BLaER1 treated with 17β-estradiol and CSF1 and Interleukin-3, amounts not matched to agents 10 nM and 100 nM (cell line): Measurements from ENCODE around the gene PPP1R3E.
A peak's percentile ranks its signal among the peaks of the same experiment; 100 is the strongest.
"Not testable (repeated sequence)": the region's sequence is repeated elsewhere in the genome, so short reads cannot be mapped to it uniquely, and the experiment has no call there.

Experiments
- H3K27ac ChIP-seq, 11 experiments: shearing (Covaris generic); formaldehyde crosslinking; 2 replicates each; pipeline ENCODE4 v1.8.1; 2022
- H3K27me3 ChIP-seq, 11 experiments: shearing (Covaris generic); formaldehyde crosslinking; 2 replicates each; pipeline ENCODE4 v1.8.1; 2022
- H3K36me3 ChIP-seq, 11 experiments: shearing (Covaris generic); formaldehyde crosslinking; 2 replicates each; pipeline ENCODE4 v1.8.1; 2022
- H3K4me1 ChIP-seq, 10 experiments: shearing (Covaris generic); formaldehyde crosslinking; 2 replicates each; pipeline ENCODE4 v1.8.1; 2022
- H3K4me2 ChIP-seq, 11 experiments: shearing (Covaris generic); formaldehyde crosslinking; 2 replicates each; pipeline ENCODE4 v1.8.1; 2022
- H3K4me3 ChIP-seq, 10 experiments: shearing (Covaris generic); formaldehyde crosslinking; 2 replicates each; pipeline ENCODE4 v1.8.1; 2022
- H3K9ac ChIP-seq, 11 experiments: shearing (Covaris generic); formaldehyde crosslinking; 2 replicates each; pipeline ENCODE4 v1.8.1; 2022
- H3K9me3 ChIP-seq, 11 experiments: shearing (Covaris generic); formaldehyde crosslinking; replicated peaks in 1 of 11; 2 replicates each; pipeline ENCODE4 v1.8.1; 2022
- H4K20me1 ChIP-seq, 11 experiments: shearing (Covaris generic); formaldehyde crosslinking; 2 replicates each; pipeline ENCODE4 v1.8.1; 2022
- Cebpa-rat ChIP-seq, 11 experiments: shearing (Covaris generic); IDR thresholded peaks; 2 replicates each; pipeline ENCODE4 v1.8.1; 2022

The PPP1R3E gene

DNA sequence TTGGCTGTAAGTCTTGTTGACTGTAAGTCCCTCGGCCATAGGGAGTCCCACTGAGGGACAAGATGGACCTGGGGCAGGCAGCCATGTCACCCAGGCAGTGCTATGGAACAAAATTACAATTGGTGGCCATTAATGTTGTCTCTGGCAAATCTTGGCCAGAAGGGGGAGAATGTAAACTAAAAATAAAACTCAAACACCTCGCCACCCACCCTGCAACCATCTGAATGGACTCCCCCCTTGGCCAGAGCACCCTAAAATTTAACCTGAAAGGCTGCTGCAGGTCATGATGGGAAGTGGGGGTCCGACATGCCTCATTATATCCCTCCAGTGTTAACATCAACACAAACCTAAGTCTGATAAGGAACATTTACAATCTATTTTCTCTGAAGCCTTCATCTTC, 41.8 kb upstream of the PPP1R3E start:
- no peak overlapping the region for H3K4me2 ChIP-seq
- no peak for TF ChIP-seq Cebpa-rat (IDR thresholded peaks at IDR 0.05)
- H3K36me3 ChIP-seq: no peaks in the 10 kb centered on the region
- peaks cover 23 to 36% (median 25%) of the 10 kb centered on the region in 11 experiments for H3K9me3 ChIP-seq
- H3K4me1 ChIP-seq: no peaks in the 10 kb centered on the region
- no peaks in the 10 kb centered on the region; a peak in 1 of 22 replicates for H4K20me1 ChIP-seq
- no peak overlapping the region for H3K9ac ChIP-seq
- no peak overlapping the region for H3K4me3 ChIP-seq
- no peak overlapping the region for H3K27ac ChIP-seq
- no peaks in the 10 kb centered on the region for H3K27me3 ChIP-seq

GRCh38 chr14:23339506-23340268, 37.0 kb upstream of the PPP1R3E start:
- Histone ChIP-seq H3K4me1 (no peaks in the 10 kb centered on the region), H3K4me2 (no peak overlapping the region), H4K20me1 (no peaks in the 10 kb centered on the region), H3K4me3 (no peak overlapping the region), H3K36me3 (no peaks in the 10 kb centered on the region), H3K27ac (no peak overlapping the region), H3K9ac (no peak overlapping the region), H3K9me3 (peaks cover 33 to 54% (median 49%) of the 10 kb centered on the region in 11 experiments), H3K27me3 (no peaks in the 10 kb centered on the region)
- TF ChIP-seq Cebpa-rat (IDR thresholded peaks at IDR 0.05): no peak

GRCh38 chr14:23335623-23336022, 33.0 kb upstream of the PPP1R3E start:
- no peak for TF ChIP-seq Cebpa-rat (IDR thresholded peaks at IDR 0.05)
- no peak overlapping the region for H3K4me3 ChIP-seq
- H3K4me1 ChIP-seq: no peaks in the 10 kb centered on the region
- H3K9me3 ChIP-seq: peaks cover 20 to 41% (median 31%) of the 10 kb centered on the region in 11 experiments
- no peaks in the 10 kb centered on the region for H3K36me3 ChIP-seq
- H3K9ac ChIP-seq: no peak overlapping the region
- no peak overlapping the region for H3K27ac ChIP-seq
- no peaks in the 10 kb centered on the region for H3K27me3 ChIP-seq
- H4K20me1 ChIP-seq: no peaks in the 10 kb centered on the region
- H3K4me2 ChIP-seq: no peak overlapping the region

DNA sequence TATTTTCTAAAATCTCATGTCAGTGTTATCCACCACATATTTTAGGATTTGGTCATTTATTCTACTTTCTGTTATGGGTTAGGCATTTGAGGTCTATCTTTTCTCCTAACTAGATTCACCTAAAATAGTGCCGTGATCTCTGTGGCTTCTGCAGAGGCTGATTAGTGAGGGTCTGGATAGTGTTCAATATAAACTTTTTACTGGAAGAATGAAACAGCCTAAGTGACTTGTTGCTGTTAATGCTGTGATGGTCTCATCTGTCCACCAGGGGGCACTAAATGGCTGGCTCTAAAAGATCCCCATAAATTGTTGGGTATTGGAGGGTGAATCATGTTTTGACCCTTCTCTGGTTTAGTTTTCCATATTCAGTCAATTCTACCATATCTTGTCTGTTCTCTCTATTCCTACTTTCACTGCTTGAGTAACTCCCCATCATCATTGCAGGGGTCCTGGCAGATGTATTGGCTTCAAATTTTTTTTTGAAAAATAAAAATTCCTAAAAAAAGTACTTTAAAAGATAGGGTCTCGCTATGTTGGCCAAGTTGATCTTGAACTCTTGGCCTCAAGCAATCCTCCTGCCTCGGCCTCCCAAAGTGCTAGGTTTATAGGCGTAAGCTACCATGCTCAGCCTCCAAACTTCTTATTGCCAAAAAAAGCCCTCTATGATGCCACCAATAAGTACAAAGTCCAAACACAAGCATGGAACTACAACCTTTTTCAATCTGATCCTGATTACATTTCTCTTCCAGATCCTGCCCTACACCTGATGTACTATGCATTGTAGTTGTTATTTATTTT, 25.5 kb upstream of the PPP1R3E start:
- Histone ChIP-seq H3K27ac (no peak overlapping the region), H3K36me3 (peaks cover 30 to 39% (median 35%) of the 10 kb centered on the region in 11 experiments)
- TF ChIP-seq Cebpa-rat (IDR thresholded peaks at IDR 0.05): no peak

DNA sequence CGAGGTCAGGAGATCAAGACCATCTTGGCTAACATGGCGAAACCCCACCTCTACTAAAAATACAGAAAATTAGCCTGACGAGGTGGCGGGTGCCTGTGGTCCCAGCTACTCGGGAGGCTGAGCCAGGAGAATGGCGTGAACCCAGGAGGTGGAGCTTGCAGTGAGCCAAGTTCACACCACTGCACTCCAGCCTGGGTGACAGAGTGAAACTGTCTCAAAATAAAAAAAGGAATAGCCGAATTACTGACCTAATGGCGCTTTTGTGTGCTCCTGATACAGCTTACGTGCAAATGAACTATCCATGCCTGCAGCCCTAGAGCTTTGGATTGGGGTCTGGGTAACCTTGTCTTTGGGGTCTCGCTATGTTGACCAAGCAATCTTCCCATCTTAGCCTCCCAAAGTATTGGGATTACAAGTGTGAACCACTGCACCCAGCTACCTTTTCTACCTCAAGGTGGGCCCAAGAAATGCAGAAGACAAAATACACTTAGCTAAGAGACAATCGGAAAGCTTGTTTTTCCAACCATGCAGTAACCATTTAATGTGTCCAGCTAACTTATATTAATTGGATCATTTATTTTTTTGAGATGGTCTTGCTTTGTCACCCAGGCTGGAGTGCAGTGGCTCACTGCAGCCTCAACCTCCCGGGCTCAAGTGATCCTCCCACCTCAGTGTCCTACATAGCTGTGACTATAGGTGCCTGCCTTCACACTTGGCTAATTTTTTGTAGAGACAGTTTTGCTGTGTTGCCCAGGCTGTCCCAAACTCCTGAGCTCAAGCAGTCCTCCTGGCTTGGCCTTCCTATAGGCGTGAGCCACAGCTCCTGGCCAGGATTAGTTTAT, 24.1 kb upstream of the PPP1R3E start:
- peaks cover 34 to 45% (median 42%) of the 10 kb centered on the region in 11 experiments for H3K36me3 ChIP-seq
- peak overlapping the region in 3 of 11 experiments; percentile 7 to 23 (median 21); a peak in 1 of 22 replicates for H3K9ac ChIP-seq
- TF ChIP-seq Cebpa-rat (IDR thresholded peaks at IDR 0.05): no peak
- H3K27ac ChIP-seq: no peak overlapping the region
- H3K4me3 ChIP-seq: no peak overlapping the region
- no peaks in the 10 kb centered on the region for H3K9me3 ChIP-seq
- peaks cover 27 to 55% (median 47%) of the 10 kb centered on the region in 11 experiments; a peak in 20 of 22 replicates for H4K20me1 ChIP-seq
- no peaks in the 10 kb centered on the region for H3K27me3 ChIP-seq
- no peak overlapping the region for H3K4me2 ChIP-seq
- H3K4me1 ChIP-seq: peaks cover 23 to 37% (median 25%) of the 10 kb centered on the region in 10 experiments

More for the DNA sequence above, 25.5 kb upstream of the PPP1R3E start:
- Histone ChIP-seq H3K4me3 (no peak overlapping the region), H3K27me3 (no peaks in the 10 kb centered on the region), H4K20me1 (peaks cover 19 to 43% (median 37%) of the 10 kb centered on the region in 11 experiments; a peak in 20 of 22 replicates), H3K9me3 (no peaks in the 10 kb centered on the region), H3K4me2 (no peak overlapping the region), H3K9ac (no peak overlapping the region), H3K4me1 (peaks cover 18 to 32% (median 19%) of the 10 kb centered on the region in 10 experiments)

DNA sequence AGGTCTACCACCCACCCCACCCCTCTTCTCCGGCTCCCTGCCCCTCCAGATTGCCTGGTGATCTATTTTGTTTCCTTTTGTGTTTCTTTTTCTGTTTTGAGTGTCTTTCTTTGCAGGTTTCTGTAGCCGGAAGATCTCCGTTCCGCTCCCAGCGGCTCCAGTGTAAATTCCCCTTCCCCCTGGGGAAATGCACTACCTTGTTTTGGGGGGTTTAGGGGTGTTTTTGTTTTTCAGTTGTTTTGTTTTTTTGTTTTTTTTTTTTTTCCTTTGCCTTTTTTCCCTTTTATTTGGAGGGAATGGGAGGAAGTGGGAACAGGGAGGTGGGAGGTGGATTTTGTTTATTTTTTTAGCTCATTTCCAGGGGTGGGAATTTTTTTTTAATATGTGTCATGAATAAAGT, 23.1 kb upstream of the PPP1R3E start:
- not testable (repeated sequence) for H3K9me3 ChIP-seq, H3K4me2 ChIP-seq, H3K9ac ChIP-seq, H3K4me3 ChIP-seq, H3K27me3 ChIP-seq, H3K27ac ChIP-seq
- peaks cover 27 to 55% (median 47%) of the 10 kb centered on the region in 11 experiments; a peak in 20 of 22 replicates for H4K20me1 ChIP-seq
- peaks cover 23 to 37% (median 25%) of the 10 kb centered on the region in 10 experiments for H3K4me1 ChIP-seq
- peaks cover 34 to 45% (median 42%) of the 10 kb centered on the region in 11 experiments for H3K36me3 ChIP-seq

DNA sequence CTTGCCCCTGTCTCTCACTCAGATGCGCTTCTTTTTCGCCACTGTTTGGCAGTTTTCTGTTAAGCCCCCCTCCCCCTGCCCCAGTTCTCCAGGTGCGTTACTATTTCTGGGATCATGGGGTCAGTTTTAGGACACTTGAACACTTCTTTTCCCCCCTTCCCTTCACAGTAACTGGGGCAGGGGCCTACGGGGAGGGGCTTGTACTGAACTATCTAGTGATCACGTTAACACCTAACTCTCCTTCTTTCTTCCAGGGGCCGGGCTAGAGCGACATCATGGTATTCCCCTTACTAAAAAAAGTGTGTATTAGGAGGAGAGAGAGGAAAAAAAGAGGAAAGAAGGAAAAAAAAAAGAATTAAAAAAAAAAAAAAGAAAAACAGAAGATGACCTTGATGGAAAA, 22.3 kb upstream of the PPP1R3E start:
- TF ChIP-seq Cebpa-rat (IDR thresholded peaks at IDR 0.05): no peak
- H3K27me3 ChIP-seq: no peaks in the 10 kb centered on the region
- H3K4me1 ChIP-seq: peaks cover 31 to 44% (median 31%) of the 10 kb centered on the region in 10 experiments
- peaks cover 35 to 49% (median 45%) of the 10 kb centered on the region in 11 experiments for H3K36me3 ChIP-seq
- H3K4me3 ChIP-seq: no peak overlapping the region
- H3K4me2 ChIP-seq: peak overlapping the region in 5 of 11 experiments; percentile 86 to 98 (median 96); a peak in 5 of 22 replicates
- H4K20me1 ChIP-seq: peaks cover 27 to 55% (median 47%) of the 10 kb centered on the region in 11 experiments; a peak in 20 of 22 replicates
- peak overlapping the region in 7 of 11 experiments; percentile 26 to 99 (median 45); a peak in 9 of 22 replicates for H3K9ac ChIP-seq
- H3K9me3 ChIP-seq: peaks cover 0 to 4% (median 0%) of the 10 kb centered on the region in 11 experiments; a peak in 2 of 22 replicates
- 0 out of 22 replicates have a peak overlapping the region, but pooled peaks of 1 of the 11 experiments have one; percentile 11 for H3K27ac ChIP-seq

GRCh38 chr14:23324455-23324846, 21.8 kb upstream of the PPP1R3E start:
- Histone ChIP-seq H3K36me3 (peaks cover 40 to 53% (median 49%) of the 10 kb centered on the region in 11 experiments), H3K27me3 (no peaks in the 10 kb centered on the region), H3K4me3 (peak overlapping the region in 1 of 10 experiments; percentile 94; a peak in 1 of 20 replicates), H3K9me3 (peaks cover 0 to 6% (median 0%) of the 10 kb centered on the region in 11 experiments; a peak in 2 of 22 replicates), H3K4me2 (peak overlapping the region in 9 of 11 experiments; percentile 83 to 98 (median 96); a peak in 14 of 22 replicates), H3K4me1 (peaks cover 31 to 46% (median 33%) of the 10 kb centered on the region in 10 experiments), H4K20me1 (peaks cover 27 to 55% (median 47%) of the 10 kb centered on the region in 11 experiments; a peak in 20 of 22 replicates), H3K9ac (peak overlapping the region in 9 of 11 experiments; percentile 26 to 99 (median 43); a peak in 13 of 22 replicates), H3K27ac (0 out of 22 replicates have a peak overlapping the region, but pooled peaks of 1 of the 11 experiments have one; percentile 11)
- no peak for TF ChIP-seq Cebpa-rat (IDR thresholded peaks at IDR 0.05)
